ENCODE data around the gene REXO1.

GRCh38 chr19:1883784-1884183, 35.5 kb upstream of the REXO1 start:
- TF ChIP-seq, protein P1, sequence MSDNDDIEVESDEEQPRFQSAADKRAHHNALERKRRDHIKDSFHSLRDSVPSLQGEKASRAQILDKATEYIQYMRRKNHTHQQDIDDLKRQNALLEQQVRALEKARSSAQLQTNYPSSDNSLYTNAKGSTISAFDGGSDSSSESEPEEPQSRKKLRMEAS (IDR thresholded peaks at IDR 0.05), result no peak
- TF ChIP-seq ZNF302 (CRISPR knock-in tag; IDR thresholded peaks at IDR 0.05), result no peak

Data from A549 (cell line).